SK-N-SH treated with all-trans-retinoic acid at 6 μM for 48 hours (cell line): Measurements from ENCODE around the gene DOC2B.

Source experiments
- CREB5 ChIP-seq: fragments of 250-450 bp; sonication (Bioruptor Pico); IDR thresholded peaks from 2 replicates; pipeline ENCODE4 v1.5.1; 2020; ENCODE audit warnings: low read depth, mild to moderate bottlenecking, moderate library complexity
- ISL1 ChIP-seq: fragments of 250-450 bp; sonication (Bioruptor Pico); IDR thresholded peaks from 2 replicates; pipeline ENCODE4 v2.1.2; 2022; ENCODE audit warnings: mild to moderate bottlenecking, moderate library complexity
- PATZ1 ChIP-seq: fragments of 250-450 bp; sonication (Bioruptor Pico); IDR thresholded peaks from 2 replicates; pipeline ENCODE4 v1.8.0; 2020; ENCODE audit warnings: mild to moderate bottlenecking, moderate library complexity, borderline replicate concordance
- RARB ChIP-seq: fragments of 250-450 bp; sonication (Bioruptor Pico); IDR thresholded peaks from 2 replicates; pipeline ENCODE4 v1.8.0; 2021; ENCODE audit warnings: mild to moderate bottlenecking, moderate library complexity
- SNAI2 ChIP-seq: fragments of 250-450 bp; sonication (Bioruptor Pico); IDR thresholded peaks from 2 replicates; pipeline ENCODE4 v1.5.0; 2020; ENCODE audit warnings: mild to moderate bottlenecking, moderate library complexity
- TCF4 ChIP-seq: fragments of 250-450 bp; sonication (Bioruptor Pico); IDR thresholded peaks from 2 replicates; pipeline ENCODE4 v1.8.0; 2021; ENCODE audit warnings: mild to moderate bottlenecking, moderate library complexity, borderline replicate concordance
- TF ChIP-seq, protein P1 (sequence below): fragments of 250-450 bp; sonication (Bioruptor Pico); IDR thresholded peaks from 2 replicates; pipeline ENCODE4 v1.8.0; 2021; ENCODE audit warnings: low read depth, mild to moderate bottlenecking, moderate library complexity, borderline replicate concordance

- no peak for TF ChIP-seq ISL1
- TF ChIP-seq CREB5 (CRISPR knock-in tag): no peak
- TF ChIP-seq TCF4 (CRISPR knock-in tag): no peak
- TF ChIP-seq PATZ1 (CRISPR knock-in tag): no peak
- no peak for TF ChIP-seq SNAI2 (CRISPR knock-in tag)
- TF ChIP-seq RARB (CRISPR knock-in tag): no peak
- TF ChIP-seq, protein P1, sequence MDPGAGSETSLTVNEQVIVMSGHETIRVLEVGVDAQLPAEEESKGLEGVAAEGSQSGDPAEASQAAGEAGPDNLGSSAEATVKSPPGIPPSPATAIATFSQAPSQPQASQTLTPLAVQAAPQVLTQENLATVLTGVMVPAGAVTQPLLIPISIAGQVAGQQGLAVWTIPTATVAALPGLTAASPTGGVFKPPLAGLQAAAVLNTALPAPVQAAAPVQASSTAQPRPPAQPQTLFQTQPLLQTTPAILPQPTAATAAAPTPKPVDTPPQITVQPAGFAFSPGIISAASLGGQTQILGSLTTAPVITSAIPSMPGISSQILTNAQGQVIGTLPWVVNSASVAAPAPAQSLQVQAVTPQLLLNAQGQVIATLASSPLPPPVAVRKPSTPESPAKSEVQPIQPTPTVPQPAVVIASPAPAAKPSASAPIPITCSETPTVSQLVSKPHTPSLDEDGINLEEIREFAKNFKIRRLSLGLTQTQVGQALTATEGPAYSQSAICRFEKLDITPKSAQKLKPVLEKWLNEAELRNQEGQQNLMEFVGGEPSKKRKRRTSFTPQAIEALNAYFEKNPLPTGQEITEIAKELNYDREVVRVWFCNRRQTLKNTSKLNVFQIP (CRISPR knock-in tag): no peak
Measured at GRCh38 chr17:158379-158778, 23.1 kb downstream of the DOC2B start.
